HG03558 (cell line): ENCODE measurements around the gene CA12.
"Not testable (repeated sequence)": the region's sequence is repeated elsewhere in the genome, so short reads cannot be mapped to it uniquely, and the experiment has no call there.

Experiments used
- ATAC-seq: cut with Tn5 transposase; IDR thresholded peaks from one replicate; pipeline ENCODE4 v1.9.1; 2021; ENCODE audit warnings: moderate number of reproducible peaks; ENCODE audit not compliant: unreplicated experiment; ENCODE audit errors: extremely low read depth

The CA12 gene

GRCh38 chr15:63381301-63382204 is at the start of gene CA12:
TSS of gene CA12 (minus strand) at chr15:63381846. CDS start at chr15:63381720, 126 bp downstream.
- ATAC-seq = no peak

DNA sequence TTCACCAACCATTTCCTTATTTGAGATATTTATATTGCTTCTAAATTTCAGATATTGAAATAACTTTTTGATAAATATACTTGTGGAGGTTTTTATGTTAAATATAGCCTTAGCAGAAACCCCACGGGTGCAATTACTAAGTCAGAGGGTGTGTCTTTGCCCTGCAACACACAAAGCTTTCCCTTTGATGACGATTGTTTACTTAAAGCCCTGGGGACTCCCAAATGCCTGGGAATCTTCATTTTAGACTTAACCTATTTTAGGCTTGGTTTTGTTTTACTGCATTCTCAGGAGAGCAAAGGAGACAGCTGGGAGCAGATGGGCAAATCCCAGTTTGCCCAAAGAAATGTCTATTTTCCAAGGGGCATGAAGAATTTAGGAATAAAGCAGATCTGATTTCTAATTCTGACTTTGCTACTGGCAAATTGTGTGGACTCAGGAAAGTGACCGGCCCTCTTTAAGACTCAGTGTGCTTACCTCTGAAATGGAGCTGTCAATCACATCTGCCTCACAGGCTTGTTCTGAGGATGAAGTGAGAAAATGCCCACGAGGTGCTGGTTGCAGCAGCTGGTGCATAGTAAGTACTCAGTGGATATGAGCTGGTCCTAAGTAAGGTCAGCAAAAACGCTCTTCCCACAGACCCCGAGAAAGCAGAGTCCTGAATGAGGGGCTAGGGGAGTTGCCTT is 49.3 kb upstream of the CA12 start:
- no peak for ATAC-seq

GRCh38 chr15:63426552-63426951 is 44.9 kb upstream of the CA12 start:
- no peak for ATAC-seq

DNA sequence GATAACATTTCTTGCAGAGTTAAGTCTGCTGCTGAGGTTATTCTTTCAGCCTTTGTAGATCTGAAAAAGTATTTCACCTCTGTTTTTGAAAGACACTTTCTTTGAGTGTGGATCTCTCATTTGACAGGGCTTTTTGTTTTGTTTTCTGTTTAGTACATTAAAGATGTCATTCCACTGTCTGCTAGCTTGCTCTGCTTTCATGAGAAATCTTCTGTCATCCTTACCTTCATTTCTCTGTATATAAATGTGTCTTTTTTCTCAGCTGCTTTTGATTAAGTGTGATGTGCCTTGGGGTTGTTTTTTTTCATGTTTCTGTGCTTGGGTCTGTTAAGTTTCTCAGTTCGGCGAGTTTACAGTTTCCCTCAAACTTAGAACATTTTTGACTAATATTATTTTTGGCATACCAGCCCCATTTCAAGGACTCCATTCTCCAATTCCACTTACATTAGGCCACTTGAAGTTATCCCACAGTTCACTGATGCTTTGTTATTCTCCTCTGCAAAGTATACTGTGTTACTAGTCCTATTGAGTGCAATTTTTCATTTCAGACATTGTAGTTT is 43.9 kb upstream of the CA12 start:
- ATAC-seq = no peak

GRCh38 chr15:63422891-63423590 is 41.4 kb upstream of the CA12 start:
- no peak for ATAC-seq

DNA sequence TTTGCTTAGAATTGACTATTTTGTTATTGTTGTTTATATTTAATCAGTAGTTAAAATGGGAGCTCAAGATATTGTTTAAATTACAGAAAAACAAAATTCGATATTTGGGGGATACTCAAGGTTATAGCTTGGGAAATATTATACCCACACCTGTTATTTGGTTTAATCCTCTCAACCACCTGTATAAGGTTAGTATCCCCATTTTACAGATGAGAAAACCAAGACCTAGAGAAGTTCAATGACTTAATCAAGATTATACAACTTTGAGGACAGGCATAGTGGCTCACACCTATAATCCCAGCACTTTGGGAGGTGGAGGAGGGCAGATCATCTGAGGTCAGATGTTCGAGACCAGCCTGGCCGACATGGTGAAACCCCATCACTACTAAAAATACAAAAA is 39.8 kb upstream of the CA12 start:
- ATAC-seq = no peak

DNA sequence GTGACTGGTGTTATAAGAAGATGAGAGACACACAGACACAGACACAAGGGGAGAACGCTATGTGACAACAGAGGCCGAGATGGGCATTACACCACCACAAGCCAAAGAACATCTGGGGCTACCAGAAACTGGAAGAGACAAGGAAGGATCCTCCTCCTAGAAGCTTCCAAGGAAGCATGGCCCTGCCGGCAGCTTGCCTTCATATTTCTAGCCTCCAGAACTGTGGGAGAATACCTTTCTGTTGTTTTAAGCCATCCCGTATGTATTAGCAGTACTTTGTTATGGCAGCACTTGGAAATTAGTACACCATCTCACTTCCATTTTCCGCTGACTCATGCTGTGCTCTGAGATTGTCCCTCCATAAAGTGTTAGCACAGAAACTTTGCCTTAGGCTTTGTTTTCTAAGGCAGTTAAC is 38.7 kb upstream of the CA12 start:
- no peak for ATAC-seq

DNA sequence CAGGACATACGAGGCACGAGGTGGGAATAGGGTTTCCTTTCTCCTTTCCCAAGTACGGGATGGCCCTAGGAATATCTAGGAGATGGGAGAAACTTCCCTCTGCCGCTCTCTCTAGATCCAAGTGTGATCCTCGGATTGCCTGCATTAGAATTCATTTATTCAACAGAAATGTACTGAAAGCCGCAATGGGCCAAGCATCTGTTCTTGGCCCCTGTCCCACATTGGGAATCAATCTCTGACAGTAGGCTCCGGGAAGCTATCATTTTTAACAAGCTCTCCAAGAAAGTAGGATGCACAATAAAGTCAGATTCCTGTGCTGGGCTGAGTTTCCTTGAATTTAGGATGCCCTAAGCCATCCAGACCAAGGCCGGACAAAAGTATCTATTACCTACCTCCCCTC is 37.2 kb upstream of the CA12 start:
- ATAC-seq = no peak

GRCh38 chr15:63417721-63418120 is 36.1 kb upstream of the CA12 start:
- no peak for ATAC-seq

DNA sequence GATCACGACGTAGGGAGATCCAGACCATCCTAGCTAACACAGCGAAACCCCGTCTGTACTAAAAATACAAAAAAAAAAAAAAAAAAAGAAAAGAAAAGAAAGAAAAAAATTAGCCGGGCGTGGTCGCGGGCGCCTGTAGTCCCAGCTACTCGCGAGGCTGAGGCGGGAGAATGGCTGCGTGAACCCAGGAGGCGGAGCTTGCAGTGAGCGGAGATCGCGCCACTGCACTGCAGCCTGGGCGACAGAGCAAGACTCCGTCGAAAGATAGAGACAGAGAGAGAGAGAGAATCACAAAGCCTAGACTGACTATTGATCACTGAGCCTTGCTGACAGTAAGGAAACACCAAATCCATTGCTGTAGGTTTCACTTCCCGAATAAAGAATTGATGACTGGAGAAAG is 35.6 kb upstream of the CA12 start:
- not testable (repeated sequence) for ATAC-seq

DNA sequence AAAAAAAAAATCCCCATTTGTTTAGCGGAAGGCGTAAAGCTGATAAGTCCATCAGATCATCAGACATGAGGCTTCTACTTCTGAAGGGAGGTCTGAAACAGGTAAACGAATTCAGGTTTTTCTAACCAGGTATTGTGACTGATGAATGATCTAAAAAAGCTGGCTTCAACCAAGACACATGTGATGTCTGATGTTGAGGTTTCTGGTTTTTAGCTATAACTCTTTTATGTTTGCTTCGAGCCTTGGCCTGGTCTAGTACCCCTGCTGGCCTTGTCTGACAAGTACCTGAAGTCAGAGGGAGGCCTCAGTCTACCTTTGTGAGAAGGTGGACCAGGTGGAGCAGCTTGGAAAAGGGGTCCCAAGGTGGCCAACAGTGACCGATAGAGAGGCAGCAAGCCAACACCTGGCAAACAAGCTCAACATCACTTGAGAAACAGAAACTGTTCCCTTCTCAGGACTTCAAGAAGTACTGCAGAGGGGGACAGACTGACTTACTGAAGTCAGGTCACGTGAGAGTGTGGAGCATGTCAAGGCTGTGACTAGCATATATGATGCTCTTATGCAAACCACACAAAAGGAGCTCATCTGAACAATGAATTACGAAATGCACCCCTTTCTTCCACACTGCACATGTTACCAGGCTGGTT is 33.0 kb upstream of the CA12 start:
- no peak for ATAC-seq

GRCh38 chr15:63412551-63412950 is 30.9 kb upstream of the CA12 start:
- ATAC-seq = no peak

DNA sequence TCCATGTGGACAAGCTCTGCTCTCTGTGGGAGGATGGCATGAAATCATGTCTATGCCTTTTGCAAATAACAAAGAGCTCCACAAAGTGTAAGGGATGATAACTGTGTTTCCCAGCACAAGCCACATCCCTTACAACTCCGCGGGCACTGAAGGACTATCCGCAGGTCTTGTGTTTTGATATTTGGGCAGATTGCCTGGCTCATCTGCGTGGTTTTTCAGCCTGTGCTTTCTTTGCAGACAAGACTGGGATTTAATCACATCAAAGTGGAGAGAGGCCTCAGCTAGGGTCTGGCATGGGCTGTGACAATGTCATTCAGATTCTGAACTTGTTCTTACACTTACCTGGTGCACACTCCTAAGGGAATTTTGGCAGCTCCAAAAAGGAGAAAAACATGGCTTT is 30.2 kb upstream of the CA12 start:
- no peak for ATAC-seq

GRCh38 chr15:63409179-63409578 is 27.5 kb upstream of the CA12 start:
- no peak for ATAC-seq

GRCh38 chr15:63408524-63408923 is 26.9 kb upstream of the CA12 start:
- ATAC-seq = no peak

GRCh38 chr15:63407612-63408011 is 26.0 kb upstream of the CA12 start:
- no peak for ATAC-seq

DNA sequence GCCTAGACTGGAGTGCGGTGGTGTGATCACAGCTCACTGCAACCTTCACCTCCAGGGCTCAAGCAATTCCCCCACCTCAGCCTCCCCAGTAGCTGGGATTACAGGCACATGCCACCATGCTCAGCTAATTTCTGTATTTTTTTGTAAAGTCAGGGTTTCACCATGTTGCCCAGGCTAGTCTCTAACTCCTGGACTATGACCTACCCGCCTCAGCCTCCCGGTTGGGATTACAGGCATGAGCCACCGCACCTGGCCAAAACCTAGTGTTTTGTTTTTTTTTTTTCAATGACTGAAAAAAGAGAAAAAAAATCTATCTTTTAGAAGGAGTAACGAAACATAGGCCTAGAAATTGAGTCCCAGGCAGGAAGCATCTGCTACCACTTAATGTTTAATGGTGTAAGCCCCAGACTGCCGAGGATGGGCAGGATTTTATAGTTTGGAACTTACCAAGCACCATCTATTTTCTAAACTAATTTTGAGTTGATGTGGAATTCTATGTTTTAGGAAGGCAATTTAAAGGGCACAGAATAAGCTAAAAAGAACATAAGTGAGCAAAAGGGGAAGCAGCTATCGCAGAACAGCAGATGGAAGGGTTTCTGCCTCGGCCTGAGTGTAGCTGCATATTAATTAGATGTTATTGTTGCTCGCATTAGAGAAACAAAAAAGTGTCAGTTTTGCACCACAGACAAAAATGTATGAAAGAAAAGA is 24.2 kb upstream of the CA12 start:
- ATAC-seq = no peak

DNA sequence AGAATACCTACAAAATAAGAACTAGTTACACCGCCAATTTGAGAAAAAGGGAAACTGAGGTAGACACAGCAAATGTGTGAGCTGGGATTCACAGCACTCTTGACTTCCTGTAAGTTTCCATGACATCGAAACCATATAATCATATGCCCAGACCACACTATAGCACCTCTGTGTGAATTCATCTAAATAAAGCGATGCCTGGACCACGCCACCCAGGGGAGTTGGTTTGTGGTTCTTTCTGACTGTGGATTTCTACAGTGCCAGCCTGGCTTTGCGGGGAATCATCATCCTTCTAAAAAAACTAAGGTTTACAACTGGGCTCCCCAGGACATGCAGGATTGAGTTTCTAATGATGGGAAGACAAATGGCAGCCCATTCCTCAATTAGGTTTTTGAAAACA is 23.5 kb upstream of the CA12 start:
- ATAC-seq = no peak

DNA sequence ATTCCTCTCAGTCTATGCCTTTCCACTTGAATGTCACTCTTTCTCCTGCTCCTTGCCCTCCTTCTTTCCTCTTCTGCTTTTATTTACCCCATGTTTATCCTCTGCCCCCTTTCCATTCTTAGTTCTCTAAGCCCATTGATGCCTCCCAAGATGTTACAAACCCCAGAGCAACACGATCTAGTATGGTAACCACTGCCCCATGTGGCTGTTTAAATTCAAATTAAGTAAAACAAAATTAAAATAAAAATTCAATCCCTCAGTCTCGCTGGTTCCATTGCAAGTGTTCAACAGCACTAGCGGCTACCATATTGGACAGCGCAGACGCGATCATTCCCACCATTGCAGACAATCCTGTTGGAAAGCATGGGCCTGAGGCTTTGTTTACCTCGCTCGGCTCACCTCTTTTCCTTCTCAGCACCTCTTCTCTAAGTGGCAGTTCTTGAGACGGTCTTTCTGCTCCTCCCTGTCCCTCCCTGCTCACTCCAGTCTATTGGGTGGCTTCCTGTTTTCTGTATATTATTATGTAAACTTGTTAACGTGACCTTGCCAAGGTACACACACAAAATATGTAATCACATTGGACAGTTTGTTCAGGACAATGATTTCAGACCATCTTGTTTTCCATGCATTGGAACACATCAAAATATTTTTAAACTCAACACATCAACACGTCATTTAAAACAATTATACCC is 21.8 kb upstream of the CA12 start:
- no peak for ATAC-seq
